ENCODE measurements around the gene SUGCT. TPM values are rescaled to one million over a fixed set of nuclear protein-coding genes. Genes with fewer than 3 reads are reported as not detected.

SUGCT gene
- total and polyA plus RNA-seq, 2 of the 13 experiments (the other 11 are each of a cell fraction or from before 2014, with no cell fraction given), result 10.1 to 22.2 TPM

DNA sequence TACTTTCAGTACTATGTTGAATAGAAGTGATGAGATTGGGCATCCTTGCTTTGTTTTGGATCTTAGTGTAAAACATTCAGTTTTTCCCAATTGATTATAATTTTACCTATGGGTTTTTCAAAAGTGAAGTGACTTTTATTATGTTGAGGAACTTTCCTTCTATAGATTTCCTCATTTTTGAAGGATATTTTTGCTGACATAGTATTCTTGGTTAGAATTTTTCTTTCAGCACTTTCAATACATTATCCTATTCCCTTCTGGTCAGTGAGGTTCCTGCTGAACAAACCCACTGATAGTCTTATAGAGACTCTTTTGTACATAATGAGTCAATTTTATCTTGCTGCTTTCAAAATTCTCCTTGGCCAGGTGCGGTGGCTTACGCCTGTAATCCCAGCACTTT lies 297.2 kb downstream of the SUGCT start:
- WGBS (ENCODE audit: low lambda C conversion rate), result 98% methylated on average over 2 of the region's 2 CpGs
- in situ Hi-C loops (cut with HindIII; ENCODE audit: extremely low pct_ligation_motif_present, low pct_unique_long_range_greater_than_20kb), result no loop called here
- no peak for FAIRE-seq
- TF ChIP-seq, protein P1, sequence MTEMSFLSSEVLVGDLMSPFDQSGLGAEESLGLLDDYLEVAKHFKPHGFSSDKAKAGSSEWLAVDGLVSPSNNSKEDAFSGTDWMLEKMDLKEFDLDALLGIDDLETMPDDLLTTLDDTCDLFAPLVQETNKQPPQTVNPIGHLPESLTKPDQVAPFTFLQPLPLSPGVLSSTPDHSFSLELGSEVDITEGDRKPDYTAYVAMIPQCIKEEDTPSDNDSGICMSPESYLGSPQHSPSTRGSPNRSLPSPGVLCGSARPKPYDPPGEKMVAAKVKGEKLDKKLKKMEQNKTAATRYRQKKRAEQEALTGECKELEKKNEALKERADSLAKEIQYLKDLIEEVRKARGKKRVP (CRISPR knock-in tag; IDR thresholded peaks at IDR 0.05), result no peak
- TF ChIP-seq THYN1 (CRISPR knock-in tag; IDR thresholded peaks at IDR 0.05; ENCODE audit: borderline replicate concordance, low read depth) (no peak), MAFF (IDR thresholded peaks at IDR 0.05; ENCODE audit: low read depth, low read length) (peak; percentile 66; the same call in 1 of the 2 replicates), SP140L (CRISPR knock-in tag; IDR thresholded peaks at IDR 0.05; ENCODE audit: borderline replicate concordance) (no peak), SALL2 (CRISPR knock-in tag; IDR thresholded peaks at IDR 0.05) (no peak), MAFK (conservative IDR thresholded peaks at IDR 0.05 in 1 of 2, IDR thresholded peaks at IDR 0.05 in 1 of 2; ENCODE audit: low read length in 2 of 2) (peak; percentile 56 to 85)
- Histone ChIP-seq H3K27ac (ENCODE audit: extremely low read length, insufficient read depth, low read length) (no peak overlapping the region), H4K20me1 (ENCODE audit: insufficient read depth, low read length) (no peaks in the 10 kb centered on the region), H2AFZ (ENCODE audit: low read length) (no peak overlapping the region), H3K4me3 (replicated peaks in 1 of 3; ENCODE audit: insufficient read depth in 1 of 3, low read depth in 2 of 3, low read length in 3 of 3) (no peak overlapping the region), H3K36me3 (replicated peaks in 1 of 2; ENCODE audit: control insufficient read depth in 1 of 2, insufficient read depth in 2 of 2, low read length in 2 of 2) (no peaks in the 10 kb centered on the region), H3K79me2 (ENCODE audit: insufficient read depth, low read length) (no peaks in the 10 kb centered on the region), H3K9me3 (ENCODE audit: low read length) (peaks cover 10% of the 10 kb centered on the region; the same call in 1 of the 2 replicates), H3K4me1 (ENCODE audit: insufficient read depth, low read length) (no peaks in the 10 kb centered on the region; the same call in 1 of the 2 replicates), H3K4me2 (ENCODE audit: low read depth, low read length) (no peak overlapping the region), H3K27me3 (ENCODE audit: control insufficient read depth in 1 of 2, insufficient read depth in 2 of 2, low read length in 2 of 2) (no peaks in the 10 kb centered on the region), H3K9ac (ENCODE audit: insufficient read depth, low read depth, low read length) (no peak overlapping the region)
- no peak for DNase-seq (ENCODE audit: low spot score)
- ChIA-PET POLR2A (no interaction called here), CTCF (ENCODE audit: low intra/inter-chr PET ratio, low total read pairs) (no interaction called here)
- no TSS peak for BruUV-seq (replicated peaks)
- ATAC-seq, result no peak
- intact Hi-C loops (cut with micrococcal nuclease; ENCODE audit: unreplicated experiment), result no loop called here

DNA sequence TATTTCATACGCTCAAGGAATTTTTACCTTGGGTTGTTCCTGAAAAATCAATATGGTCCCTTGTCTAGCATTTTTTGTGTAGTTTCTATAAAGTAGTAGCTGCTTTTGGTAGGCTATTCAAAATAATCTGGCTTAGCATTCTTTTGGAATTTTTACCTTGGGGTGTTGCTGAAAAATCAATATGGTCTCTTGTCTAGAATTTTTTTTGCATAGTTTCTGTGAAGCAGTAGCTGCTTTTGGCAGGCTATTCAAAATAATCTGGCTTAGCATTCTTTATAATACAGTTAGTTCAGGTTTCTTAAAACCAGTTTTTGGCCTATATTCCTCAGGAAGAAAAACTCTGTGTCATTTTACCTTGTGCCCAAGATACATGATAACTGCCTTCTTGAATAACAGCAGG lies 301.9 kb downstream of the SUGCT start:
- no peaks in the 10 kb centered on the region for H3K36me3 ChIP-seq (replicated peaks in 1 of 2; ENCODE audit: control insufficient read depth in 1 of 2, insufficient read depth in 2 of 2, low read length in 2 of 2)
- BruUV-seq (replicated peaks), result no TSS peak
- no peak overlapping the region for H3K9ac ChIP-seq (ENCODE audit: insufficient read depth, low read depth, low read length)
- peaks cover 11% of the 10 kb centered on the region for H3K9me3 ChIP-seq (ENCODE audit: low read length)
- H3K4me1 ChIP-seq (ENCODE audit: insufficient read depth, low read length), result no peaks in the 10 kb centered on the region; the same call in 1 of the 2 replicates
- no peak for ATAC-seq
- FAIRE-seq, result no peak
- ChIA-PET POLR2A (no interaction called here), CTCF (ENCODE audit: low intra/inter-chr PET ratio, low total read pairs) (no interaction called here)
- no peaks in the 10 kb centered on the region for H4K20me1 ChIP-seq (ENCODE audit: insufficient read depth, low read length)
- H3K79me2 ChIP-seq (ENCODE audit: insufficient read depth, low read length), result no peaks in the 10 kb centered on the region
- H3K27ac ChIP-seq (ENCODE audit: extremely low read length, insufficient read depth, low read length), result no peak overlapping the region
- H3K4me3 ChIP-seq (replicated peaks in 1 of 3; ENCODE audit: insufficient read depth in 1 of 3, low read depth in 2 of 3, low read length in 3 of 3), result no peak overlapping the region
- 97% methylated on average over 1 of the region's 1 CpG for WGBS (ENCODE audit: low lambda C conversion rate)
- H3K4me2 ChIP-seq (ENCODE audit: low read depth, low read length), result no peak overlapping the region
- no peak overlapping the region for H2AFZ ChIP-seq (ENCODE audit: low read length)
- in situ Hi-C loops (cut with HindIII; ENCODE audit: extremely low pct_ligation_motif_present, low pct_unique_long_range_greater_than_20kb), result no loop called here
- no peaks in the 10 kb centered on the region for H3K27me3 ChIP-seq (ENCODE audit: control insufficient read depth in 1 of 2, insufficient read depth in 2 of 2, low read length in 2 of 2)
- DNase-seq (ENCODE audit: low spot score), result no peak
- intact Hi-C loops (cut with micrococcal nuclease; ENCODE audit: unreplicated experiment), result no loop called here
- TF ChIP-seq ZMYM2 (CRISPR knock-in tag; IDR thresholded peaks at IDR 0.05) (no peak), ZNF672 (CRISPR knock-in tag; IDR thresholded peaks at IDR 0.05) (no peak), ZNF225 (CRISPR knock-in tag; IDR thresholded peaks at IDR 0.05) (no peak)
- TF ChIP-seq, protein P2, sequence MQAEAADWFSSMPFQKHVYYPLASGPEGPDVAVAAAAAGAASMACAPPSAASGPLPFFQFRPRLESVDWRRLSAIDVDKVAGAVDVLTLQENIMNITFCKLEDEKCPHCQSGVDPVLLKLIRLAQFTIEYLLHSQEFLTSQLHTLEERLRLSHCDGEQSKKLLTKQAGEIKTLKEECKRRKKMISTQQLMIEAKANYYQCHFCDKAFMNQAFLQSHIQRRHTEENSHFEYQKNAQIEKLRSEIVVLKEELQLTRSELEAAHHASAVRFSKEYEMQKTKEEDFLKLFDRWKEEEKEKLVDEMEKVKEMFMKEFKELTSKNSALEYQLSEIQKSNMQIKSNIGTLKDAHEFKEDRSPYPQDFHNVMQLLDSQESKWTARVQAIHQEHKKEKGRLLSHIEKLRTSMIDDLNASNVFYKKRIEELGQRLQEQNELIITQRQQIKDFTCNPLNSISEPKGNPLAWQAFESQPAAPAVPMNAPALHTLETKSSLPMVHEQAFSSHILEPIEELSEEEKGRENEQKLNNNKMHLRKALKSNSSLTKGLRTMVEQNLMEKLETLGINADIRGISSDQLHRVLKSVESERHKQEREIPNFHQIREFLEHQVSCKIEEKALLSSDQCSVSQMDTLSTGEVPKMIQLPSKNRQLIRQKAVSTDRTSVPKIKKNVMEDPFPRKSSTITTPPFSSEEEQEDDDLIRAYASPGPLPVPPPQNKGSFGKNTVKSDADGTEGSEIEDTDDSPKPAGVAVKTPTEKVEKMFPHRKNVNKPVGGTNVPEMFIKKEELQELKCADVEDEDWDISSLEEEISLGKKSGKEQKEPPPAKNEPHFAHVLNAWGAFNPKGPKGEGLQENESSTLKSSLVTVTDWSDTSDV (CRISPR knock-in tag; IDR thresholded peaks at IDR 0.05), result no peak
